K562 (cell line): ENCODE measurements around the gene COL8A2. TPM values are rescaled to one million over a fixed set of nuclear protein-coding genes. Genes with fewer than 3 reads are reported as not detected.

ENCODE experiments used
- ARID3B ChIP-seq: fragments of 250-450 bp; sonication (Bioruptor Pico); IDR thresholded peaks from 2 replicates; pipeline ENCODE4 v1.4.0; 2020; ENCODE audit warnings: borderline replicate concordance
- BACH1 ChIP-seq: fragments of 200-800 bp; sonication (Bioruptor generic); IDR thresholded peaks from 2 replicates; pipeline ENCODE4 v1.6.1; 2016; ENCODE audit warnings: missing genetic modification characterization, missing compliant biosample characterization
- ERF ChIP-seq: fragments of 450-650 bp; formaldehyde crosslinking; IDR thresholded peaks from 2 replicates; pipeline ENCODE4 v1.4.0; 2020; ENCODE audit warnings: mild to moderate bottlenecking, mixed read lengths
- HCFC1 ChIP-seq: IDR thresholded peaks from 2 replicates; pipeline ENCODE4 v1.6.1; 2012; ENCODE audit warnings: low read depth, low read length, improper control_type of control experiment
- MED1 ChIP-seq: sonication (generic); formaldehyde crosslinking; IDR thresholded peaks from 2 replicates; pipeline ENCODE4 v1.8.1; 2023; ENCODE audit warnings: missing genetic modification reagents, borderline replicate concordance
- NR2C2 ChIP-seq, 2 experiments: fragments of 200-800 bp in 1 of 2; sonication (Bioruptor generic) in 1 of 2; sonication (generic) in 1 of 2; formaldehyde crosslinking in 1 of 2; IDR thresholded peaks; 2 replicates each; pipeline versions ENCODE4 v1.6.1 to v1.8.0; 2016 to 2022; ENCODE audit warnings: mild to moderate bottlenecking in 1 of 2, missing compliant biosample characterization in 1 of 2, missing genetic modification characterization in 1 of 2, missing genetic modification reagents in 1 of 2
- RBM39 ChIP-seq: fragments of 200-400 bp; formaldehyde crosslinking; optimal IDR thresholded peaks from 2 replicates; pipeline ENCODE3; 2018; ENCODE audit warnings: low read depth, low read length
- SIN3B ChIP-seq: fragments of 450-650 bp; IDR thresholded peaks from 2 replicates; pipeline ENCODE4 v1.6.1; 2017; ENCODE audit warnings: low read depth, mild to moderate bottlenecking, moderate library complexity
- ZBTB1 ChIP-seq: sonication (generic); formaldehyde crosslinking; IDR thresholded peaks from 2 replicates; pipeline ENCODE4 v1.8.1; 2023; ENCODE audit warnings: missing genetic modification reagents, low read depth, mild to moderate bottlenecking, borderline replicate concordance
- ZC3H8 ChIP-seq: fragments of 450-650 bp; IDR thresholded peaks from 2 replicates; pipeline ENCODE4 v1.6.1; 2017
- ZEB2 ChIP-seq: fragments of 450-650 bp; IDR thresholded peaks from 2 replicates; pipeline ENCODE4 v1.6.1; 2016
- ZNF766 ChIP-seq: fragments of 200-800 bp; sonication (Bioruptor generic); conservative IDR thresholded peaks from 2 replicates; pipeline ENCODE4 v1.6.1; 2016; ENCODE audit warnings: missing genetic modification characterization, missing compliant biosample characterization
- polyA plus RNA-seq, 8 experiments: library from polyadenylated mRNA; depleted of rRNA in 4 of 8; stranded (reverse) in 5 of 8; unstranded in 3 of 8; fragments of >200 nt; fragmentation: Nextera tagmentation in 2 of 8; fragmentation: Illumina TruSeq in 1 of 8; extraction: Ambion mirVana in 2 of 8; extraction: Trizol in 1 of 8; gene quantifications; 2 replicates each; pipeline versions ENCODE4 v1.2.1 to v1.2.3, GENCODE V29; 2011 to 2014; ENCODE audit warnings: inconsistent platforms in 1 of 8, missing spikeins in 1 of 8
- total RNA-seq, 7 experiments: library from RNA; depleted of rRNA in 6 of 7; stranded (reverse); fragments of >200 nt in 6 of 7; fragmentation: Illumina TruSeq in 2 of 7; extraction: Trizol in 2 of 7; gene quantifications; 2 replicates each; pipeline versions ENCODE4 v1.2.1 to v1.2.3, GENCODE V29; 2011 to 2021; ENCODE audit warnings: low replicate concordance in 1 of 7
- TF ChIP-seq, protein P1 (sequence below): fragments of 450-650 bp; conservative IDR thresholded peaks from 2 replicates; pipeline ENCODE4 v1.6.1; 2016; ENCODE audit warnings: missing genetic modification characterization, low read depth, mild to moderate bottlenecking, control low read depth, missing compliant biosample characterization
- TF ChIP-seq, protein P2 (sequence below): fragments of 150-350 bp; conservative IDR thresholded peaks from 2 replicates; pipeline ENCODE4 v1.6.1; 2014; ENCODE audit warnings: low read length
- TF ChIP-seq, protein P3 (sequence below), 2 experiments: fragments of 150-350 bp in 1 of 2; IDR thresholded peaks; 2 replicates each; pipeline ENCODE4 v1.6.1; 2012 to 2016; ENCODE audit warnings: low read depth in 2 of 2, low read length in 2 of 2, mild to moderate bottlenecking in 1 of 2, moderate library complexity in 1 of 2
- TF ChIP-seq, protein P4 (sequence below): fragments of 450-650 bp; formaldehyde crosslinking; IDR thresholded peaks from 2 replicates; pipeline ENCODE4 v1.4.0; 2020; ENCODE audit warnings: mild to moderate bottlenecking, moderate library complexity

COL8A2 gene
- total and polyA plus RNA-seq, 9 of the 15 experiments (the other 6 are each of a cell fraction or from before 2014, with no cell fraction given): 0.03 to 0.14 (median 0.04) TPM; not detected in 5

DNA sequence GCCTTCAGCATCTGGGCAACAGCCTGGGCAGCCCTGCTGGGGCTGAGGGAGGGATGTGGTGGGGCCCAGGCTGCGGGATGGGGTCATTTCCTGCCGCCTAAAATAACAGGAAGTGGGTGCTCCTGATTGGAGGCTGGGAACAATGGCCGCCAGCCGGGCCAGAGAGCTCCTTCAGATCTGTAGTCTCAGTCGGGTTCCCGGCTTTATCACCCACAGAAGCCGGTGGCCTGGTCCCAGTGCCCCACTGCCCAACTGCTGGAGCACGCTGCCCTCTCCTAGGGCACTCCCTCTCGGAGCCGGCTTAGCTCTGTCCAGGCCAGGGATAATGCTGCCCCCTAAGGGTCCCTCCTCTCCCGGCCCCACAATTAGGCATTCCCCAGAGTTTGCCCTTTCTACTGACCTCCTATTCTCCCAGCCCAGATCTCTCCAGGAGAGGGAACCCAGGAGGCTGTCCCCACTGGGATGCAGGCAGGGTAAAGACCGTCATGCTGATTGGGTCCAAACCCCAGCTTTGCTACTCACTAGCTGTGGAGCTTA lies 36.0 kb upstream of the COL8A2 start (continued):
- TF ChIP-seq, protein P1, sequence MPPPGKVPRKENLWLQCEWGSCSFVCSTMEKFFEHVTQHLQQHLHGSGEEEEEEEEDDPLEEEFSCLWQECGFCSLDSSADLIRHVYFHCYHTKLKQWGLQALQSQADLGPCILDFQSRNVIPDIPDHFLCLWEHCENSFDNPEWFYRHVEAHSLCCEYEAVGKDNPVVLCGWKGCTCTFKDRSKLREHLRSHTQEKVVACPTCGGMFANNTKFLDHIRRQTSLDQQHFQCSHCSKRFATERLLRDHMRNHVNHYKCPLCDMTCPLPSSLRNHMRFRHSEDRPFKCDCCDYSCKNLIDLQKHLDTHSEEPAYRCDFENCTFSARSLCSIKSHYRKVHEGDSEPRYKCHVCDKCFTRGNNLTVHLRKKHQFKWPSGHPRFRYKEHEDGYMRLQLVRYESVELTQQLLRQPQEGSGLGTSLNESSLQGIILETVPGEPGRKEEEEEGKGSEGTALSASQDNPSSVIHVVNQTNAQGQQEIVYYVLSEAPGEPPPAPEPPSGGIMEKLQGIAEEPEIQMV (tag): no peak
- TF ChIP-seq, protein P2, sequence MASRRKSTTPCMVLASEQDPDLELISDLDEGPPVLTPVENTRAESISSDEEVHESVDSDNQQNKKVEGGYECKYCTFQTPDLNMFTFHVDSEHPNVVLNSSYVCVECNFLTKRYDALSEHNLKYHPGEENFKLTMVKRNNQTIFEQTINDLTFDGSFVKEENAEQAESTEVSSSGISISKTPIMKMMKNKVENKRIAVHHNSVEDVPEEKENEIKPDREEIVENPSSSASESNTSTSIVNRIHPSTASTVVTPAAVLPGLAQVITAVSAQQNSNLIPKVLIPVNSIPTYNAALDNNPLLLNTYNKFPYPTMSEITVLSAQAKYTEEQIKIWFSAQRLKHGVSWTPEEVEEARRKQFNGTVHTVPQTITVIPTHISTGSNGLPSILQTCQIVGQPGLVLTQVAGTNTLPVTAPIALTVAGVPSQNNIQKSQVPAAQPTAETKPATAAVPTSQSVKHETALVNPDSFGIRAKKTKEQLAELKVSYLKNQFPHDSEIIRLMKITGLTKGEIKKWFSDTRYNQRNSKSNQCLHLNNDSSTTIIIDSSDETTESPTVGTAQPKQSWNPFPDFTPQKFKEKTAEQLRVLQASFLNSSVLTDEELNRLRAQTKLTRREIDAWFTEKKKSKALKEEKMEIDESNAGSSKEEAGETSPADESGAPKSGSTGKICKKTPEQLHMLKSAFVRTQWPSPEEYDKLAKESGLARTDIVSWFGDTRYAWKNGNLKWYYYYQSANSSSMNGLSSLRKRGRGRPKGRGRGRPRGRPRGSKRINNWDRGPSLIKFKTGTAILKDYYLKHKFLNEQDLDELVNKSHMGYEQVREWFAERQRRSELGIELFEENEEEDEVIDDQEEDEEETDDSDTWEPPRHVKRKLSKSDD: 0 out of 2 replicates have a peak, but pooled peaks have one; percentile 78
- peak; percentile 60 for TF ChIP-seq RBM39
- TF ChIP-seq, protein P3, sequence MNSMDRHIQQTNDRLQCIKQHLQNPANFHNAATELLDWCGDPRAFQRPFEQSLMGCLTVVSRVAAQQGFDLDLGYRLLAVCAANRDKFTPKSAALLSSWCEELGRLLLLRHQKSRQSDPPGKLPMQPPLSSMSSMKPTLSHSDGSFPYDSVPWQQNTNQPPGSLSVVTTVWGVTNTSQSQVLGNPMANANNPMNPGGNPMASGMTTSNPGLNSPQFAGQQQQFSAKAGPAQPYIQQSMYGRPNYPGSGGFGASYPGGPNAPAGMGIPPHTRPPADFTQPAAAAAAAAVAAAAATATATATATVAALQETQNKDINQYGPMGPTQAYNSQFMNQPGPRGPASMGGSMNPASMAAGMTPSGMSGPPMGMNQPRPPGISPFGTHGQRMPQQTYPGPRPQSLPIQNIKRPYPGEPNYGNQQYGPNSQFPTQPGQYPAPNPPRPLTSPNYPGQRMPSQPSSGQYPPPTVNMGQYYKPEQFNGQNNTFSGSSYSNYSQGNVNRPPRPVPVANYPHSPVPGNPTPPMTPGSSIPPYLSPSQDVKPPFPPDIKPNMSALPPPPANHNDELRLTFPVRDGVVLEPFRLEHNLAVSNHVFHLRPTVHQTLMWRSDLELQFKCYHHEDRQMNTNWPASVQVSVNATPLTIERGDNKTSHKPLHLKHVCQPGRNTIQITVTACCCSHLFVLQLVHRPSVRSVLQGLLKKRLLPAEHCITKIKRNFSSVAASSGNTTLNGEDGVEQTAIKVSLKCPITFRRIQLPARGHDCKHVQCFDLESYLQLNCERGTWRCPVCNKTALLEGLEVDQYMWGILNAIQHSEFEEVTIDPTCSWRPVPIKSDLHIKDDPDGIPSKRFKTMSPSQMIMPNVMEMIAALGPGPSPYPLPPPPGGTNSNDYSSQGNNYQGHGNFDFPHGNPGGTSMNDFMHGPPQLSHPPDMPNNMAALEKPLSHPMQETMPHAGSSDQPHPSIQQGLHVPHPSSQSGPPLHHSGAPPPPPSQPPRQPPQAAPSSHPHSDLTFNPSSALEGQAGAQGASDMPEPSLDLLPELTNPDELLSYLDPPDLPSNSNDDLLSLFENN (IDR thresholded peaks at IDR 0.05; ENCODE audit: low read depth in 2 of 2, low read length in 2 of 2): peak in 1 of 2 experiments; percentile 16; a peak in 1 of 4 replicates
- peak; percentile 47; the same call in 1 of the 2 replicates for TF ChIP-seq SIN3B
- TF ChIP-seq MED1 (CRISPR knock-in tag): no peak
- no peak for TF ChIP-seq ZBTB1 (CRISPR knock-in tag)
- TF ChIP-seq, protein P4, sequence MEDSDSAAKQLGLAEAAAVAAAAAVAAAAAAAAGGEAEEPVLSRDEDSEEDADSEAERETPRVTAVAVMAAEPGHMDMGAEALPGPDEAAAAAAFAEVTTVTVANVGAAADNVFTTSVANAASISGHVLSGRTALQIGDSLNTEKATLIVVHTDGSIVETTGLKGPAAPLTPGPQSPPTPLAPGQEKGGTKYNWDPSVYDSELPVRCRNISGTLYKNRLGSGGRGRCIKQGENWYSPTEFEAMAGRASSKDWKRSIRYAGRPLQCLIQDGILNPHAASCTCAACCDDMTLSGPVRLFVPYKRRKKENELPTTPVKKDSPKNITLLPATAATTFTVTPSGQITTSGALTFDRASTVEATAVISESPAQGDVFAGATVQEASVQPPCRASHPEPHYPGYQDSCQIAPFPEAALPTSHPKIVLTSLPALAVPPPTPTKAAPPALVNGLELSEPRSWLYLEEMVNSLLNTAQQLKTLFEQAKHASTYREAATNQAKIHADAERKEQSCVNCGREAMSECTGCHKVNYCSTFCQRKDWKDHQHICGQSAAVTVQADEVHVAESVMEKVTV (CRISPR knock-in tag): 0 out of 2 replicates have a peak, but pooled peaks have one; percentile 3
- TF ChIP-seq ZC3H8: no peak
- 0 out of 2 replicates have a peak, but pooled peaks have one; percentile 13 for TF ChIP-seq ERF (CRISPR knock-in tag)
- no peak for TF ChIP-seq ZEB2
- peak; percentile 68; the same call in 1 of the 2 replicates for TF ChIP-seq ZNF766 (CRISPR knock-in tag)
- no peak for TF ChIP-seq ARID3B (CRISPR knock-in tag)
- TF ChIP-seq HCFC1: peak; percentile 49
- TF ChIP-seq NR2C2 (CRISPR knock-in tag; IDR thresholded peaks at IDR 0.05): peak; percentile 66; the same call in 1 of the 2 replicates
- TF ChIP-seq NR2C2 (tag; IDR thresholded peaks at IDR 0.05): peak; percentile 78
- peak; percentile 67; the same call in 1 of the 2 replicates for TF ChIP-seq BACH1 (tag)
